GM15510 (cell line): ENCODE measurements around the gene JUND.

ENCODE experiments used
- POLR2A ChIP-seq: IDR thresholded peaks from 3 replicates; pipeline ENCODE4 v1.6.1; 2011; ENCODE audit warnings: borderline replicate concordance; ENCODE audit not compliant: insufficient read length; ENCODE audit errors: extremely low read depth

JUND gene

DNA sequence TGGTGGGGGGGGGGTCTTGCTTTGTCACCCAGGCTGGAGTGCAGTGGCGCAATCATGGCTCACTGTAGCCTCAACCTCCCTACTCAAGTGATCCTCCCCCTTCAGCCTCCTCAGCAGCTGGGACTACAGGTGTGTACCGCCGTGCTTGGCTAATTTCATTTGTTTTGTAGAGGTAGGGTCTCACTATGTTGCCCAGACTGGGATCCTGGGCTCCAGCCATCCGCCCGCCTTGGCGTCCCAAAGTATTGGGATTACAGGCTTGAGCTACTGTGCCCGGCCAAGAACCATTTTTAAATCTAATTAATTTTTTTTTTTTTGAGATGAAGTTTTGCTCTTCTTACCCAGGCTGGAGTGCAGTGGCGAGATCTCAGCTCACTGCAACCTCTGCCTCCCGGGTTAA is 18.2 kb upstream of the JUND start:
- TF ChIP-seq POLR2A, result no peak

DNA sequence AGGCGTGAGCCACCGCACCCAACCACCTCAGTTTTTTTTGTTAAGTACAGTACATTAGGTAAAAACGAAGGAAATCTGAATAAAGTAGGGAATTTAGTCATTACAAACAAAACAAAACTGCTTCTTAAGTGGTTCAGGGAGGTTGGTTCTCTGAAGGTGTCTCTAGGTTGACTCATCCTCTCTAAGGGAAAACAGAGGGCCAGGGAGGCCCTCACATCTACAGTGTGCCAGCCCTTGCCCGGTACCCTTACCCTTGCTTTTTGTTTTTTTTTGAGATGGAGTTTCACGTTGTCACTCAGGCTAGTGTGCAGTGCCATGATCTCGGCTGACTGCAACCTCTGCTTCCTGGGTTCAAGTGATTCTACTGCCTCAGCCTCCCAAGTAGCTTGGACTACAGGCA is 17.2 kb upstream of the JUND start:
- TF ChIP-seq POLR2A, result no peak

DNA sequence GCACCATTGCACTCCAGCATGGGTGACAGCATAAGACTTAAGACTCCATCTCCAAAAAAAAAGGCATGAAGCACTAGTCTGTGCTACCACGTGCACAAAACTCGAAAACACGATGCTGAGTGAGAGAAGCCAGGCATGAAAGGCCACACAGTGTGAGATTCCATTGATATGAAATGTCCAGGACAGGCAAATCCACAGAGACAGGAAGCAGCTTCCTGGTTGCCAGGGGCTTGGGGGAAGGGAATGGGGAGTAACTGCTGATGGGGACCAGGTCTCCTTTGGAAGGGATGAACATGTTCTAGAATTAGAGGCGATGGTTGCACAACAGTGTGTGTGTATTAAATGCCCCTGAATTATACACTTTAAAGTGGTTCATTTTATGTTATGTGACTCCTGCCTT is 15.9 kb upstream of the JUND start:
- no peak for TF ChIP-seq POLR2A

DNA sequence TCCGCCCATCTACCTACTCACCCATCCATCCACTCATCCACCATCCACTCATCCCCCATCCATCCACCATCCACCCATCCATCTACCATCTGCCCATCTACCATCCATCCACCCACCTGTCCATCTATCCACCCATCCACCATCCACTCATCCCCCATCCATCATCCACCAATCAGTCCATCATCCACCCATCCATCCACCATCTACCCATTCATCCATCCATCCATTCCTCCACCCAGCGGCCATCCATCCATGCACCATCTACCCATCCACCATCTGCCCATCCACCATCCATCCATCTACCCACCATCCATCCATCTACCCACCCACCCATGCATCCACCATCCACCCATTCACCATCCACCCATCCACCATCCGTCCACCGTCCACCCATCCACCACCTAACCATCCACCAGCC is 13.6 kb upstream of the JUND start:
- TF ChIP-seq POLR2A, result no peak

DNA sequence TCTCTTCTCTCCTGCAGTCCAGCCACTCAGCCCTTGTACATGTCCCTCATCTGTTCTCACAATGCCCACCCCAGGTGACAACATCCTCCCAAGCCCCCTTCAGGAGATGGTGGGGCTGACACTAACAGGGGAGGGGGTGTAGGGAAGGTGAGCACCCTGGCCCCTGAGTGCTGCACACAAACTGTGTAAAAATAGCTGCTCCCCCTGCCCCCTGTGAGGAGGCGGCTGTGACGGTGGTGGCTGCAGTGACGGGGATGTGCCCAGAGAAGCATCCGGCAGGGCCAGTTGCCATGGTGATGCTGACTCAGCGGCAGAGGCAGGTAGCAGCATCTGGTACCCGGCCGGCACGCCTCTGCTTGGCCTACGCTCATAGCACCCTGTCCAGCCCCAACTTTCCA is 13.0 kb upstream of the JUND start:
- no peak for TF ChIP-seq POLR2A

DNA sequence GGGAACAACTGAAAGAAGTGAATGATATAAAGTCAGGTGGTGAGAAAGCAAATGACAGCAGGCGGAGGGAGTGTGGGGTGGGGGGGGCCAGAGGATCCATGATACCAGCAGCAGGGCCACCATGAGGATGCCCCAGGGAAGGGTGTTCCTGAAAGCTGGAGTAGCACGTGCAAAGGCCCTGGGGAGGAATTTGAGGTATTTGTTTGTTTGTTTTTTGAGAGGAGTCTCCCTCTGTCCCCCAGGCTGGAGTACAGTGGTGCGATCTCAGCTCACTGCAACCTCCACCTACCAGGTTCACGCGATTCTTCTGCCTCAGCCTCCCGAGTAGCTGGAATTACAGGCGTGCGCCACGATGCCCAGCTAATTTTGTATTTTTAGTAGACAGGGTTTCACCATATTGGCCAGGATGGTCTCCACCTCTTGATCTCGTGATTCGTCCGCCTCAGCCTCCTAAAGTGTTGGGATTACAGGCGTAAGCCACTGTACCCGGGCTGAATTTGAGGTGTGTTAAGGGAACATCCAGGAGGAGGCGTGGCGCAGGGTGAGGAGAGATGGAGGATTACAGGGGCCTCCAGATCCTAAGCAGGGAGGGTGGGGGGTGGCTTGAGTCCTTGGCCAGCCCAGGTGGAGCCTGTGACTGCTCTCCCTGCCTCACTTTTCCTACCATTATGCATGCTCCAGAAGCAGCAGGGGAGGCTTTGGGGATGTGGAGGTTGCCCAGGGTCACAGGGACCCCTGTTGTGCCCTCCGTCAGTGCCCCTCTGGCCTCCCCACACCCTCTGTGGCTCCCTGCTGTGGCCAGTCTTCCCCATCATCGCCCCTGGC is 12.4 kb upstream of the JUND start:
- TF ChIP-seq POLR2A, result no peak

DNA sequence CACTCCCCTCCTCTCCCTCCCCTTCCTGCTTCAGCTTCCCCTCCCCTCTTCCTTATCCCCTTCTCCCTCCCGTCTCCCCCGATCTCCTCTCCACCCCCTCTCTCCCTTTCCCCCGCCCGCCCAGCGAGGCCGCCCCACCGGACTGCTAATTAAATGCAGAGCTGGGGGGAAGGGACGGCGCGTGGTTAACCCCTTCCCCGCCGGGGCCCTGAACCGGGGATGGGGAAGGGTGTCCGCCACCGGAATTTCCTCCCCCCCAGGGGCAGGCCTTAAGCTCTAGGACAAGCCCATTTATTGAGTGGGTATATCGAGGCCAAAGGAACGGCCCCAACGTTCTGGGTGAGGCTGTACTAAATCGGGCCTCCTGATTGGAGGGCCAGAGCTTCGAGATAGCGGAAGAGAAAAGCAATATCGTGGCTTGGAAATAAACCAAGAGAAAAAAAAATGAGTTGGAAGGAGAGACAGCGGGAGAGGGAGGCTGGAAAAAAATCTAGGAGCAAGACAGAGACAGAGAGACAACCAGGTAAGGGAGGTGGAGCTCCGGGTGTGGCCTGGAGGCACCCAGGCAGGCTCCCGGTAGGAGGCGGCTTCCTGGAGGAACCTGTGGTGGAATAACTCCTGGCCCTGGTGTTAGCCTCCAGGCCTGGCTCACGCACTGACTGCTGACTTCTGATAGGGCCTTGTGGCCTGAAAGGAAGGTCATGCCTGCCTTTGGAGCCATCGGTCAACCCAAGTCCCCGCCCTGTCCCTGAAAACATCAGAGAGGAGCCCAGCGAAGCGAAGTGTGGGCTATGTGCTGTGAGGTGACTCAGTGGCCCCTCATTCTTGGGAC is 11.6 kb upstream of the JUND start:
- peak; percentile 33 for TF ChIP-seq POLR2A

DNA sequence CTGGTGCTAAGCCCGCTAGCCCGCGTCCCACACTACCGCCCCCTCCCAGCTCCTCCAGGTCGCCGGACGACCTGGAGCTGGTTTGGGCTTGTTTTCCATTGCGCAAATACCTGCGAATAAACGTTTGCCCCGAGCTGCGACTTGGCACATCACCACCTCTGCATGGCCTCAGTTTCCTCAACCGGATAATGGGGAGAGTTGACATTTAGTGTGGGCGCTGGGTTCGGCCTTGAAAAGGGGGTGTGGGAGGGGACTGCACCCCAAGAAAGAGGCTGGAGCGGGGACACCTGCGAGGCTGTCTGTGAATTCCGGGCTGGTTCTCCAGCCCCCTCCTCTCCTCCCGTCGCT is 11.0 kb upstream of the JUND start:
- TF ChIP-seq POLR2A, result no peak

DNA sequence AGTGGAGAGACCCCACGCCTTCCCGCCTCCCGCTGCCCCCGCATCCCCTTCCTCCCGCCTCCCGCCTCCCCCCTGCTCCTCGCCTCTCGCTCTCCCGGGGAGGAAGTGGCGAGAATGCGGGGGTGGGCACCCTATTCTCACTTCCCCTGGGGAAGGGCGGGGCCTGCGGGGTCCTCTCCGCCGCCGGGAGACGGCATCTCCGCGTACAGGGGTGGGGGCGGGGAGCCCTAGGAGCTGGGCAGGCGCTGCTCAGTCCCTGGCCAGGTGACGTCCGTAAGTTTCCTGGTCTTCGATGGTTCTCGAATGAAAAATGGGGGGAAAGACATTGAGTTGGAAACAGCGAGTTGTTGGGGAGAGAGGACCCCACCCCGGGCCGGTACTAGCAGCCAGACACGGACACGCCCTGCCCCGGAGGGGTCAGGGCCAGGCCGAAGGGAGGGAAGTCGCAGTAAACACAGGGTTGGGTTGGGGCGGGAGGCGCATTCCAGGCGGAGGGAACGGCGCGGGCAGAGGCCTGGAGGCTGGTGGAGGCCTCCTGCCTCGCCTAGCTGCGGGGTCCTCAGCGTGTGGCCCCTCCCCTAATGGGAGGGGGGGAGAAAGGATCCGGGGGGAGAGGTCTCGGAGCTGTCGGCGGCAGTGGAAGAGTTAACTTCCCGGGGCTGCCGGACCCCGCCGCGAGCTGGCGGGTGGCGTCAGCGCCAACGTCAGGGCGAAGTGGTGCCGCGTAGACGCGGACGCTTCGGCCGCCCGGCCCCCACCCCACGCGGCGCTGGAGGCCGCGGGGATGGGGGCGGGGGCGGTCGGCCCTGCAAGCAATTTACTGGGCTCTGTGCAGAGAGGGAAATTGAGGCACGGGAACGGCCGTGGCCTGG is 10.4 kb upstream of the JUND start:
- peak; percentile 43 for TF ChIP-seq POLR2A

DNA sequence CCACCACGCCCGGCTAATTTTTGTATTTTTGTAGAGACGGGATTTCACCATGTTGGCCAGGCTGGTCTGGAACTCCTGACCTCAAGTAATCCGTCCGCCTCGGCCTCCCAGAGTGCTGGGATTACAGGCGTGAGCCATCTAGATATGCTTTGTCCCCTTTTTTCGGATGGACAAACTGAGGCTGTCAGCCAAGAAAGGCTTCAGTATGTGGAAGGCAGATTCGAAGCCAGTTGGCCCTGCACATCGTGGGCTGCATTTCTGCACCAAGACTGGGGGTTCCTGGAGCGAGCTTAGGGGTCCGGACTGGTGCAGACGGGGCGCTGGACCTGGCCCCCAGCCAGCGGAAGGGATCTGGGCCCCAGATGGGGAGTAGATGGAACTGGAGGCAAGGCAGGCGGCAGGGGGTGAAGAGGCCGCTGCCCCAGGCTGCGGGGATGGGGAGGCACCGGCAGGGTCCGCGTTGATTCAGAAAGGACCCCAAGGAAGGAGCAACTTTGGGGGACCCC is 9.7 kb upstream of the JUND start:
- TF ChIP-seq POLR2A, result no peak

DNA sequence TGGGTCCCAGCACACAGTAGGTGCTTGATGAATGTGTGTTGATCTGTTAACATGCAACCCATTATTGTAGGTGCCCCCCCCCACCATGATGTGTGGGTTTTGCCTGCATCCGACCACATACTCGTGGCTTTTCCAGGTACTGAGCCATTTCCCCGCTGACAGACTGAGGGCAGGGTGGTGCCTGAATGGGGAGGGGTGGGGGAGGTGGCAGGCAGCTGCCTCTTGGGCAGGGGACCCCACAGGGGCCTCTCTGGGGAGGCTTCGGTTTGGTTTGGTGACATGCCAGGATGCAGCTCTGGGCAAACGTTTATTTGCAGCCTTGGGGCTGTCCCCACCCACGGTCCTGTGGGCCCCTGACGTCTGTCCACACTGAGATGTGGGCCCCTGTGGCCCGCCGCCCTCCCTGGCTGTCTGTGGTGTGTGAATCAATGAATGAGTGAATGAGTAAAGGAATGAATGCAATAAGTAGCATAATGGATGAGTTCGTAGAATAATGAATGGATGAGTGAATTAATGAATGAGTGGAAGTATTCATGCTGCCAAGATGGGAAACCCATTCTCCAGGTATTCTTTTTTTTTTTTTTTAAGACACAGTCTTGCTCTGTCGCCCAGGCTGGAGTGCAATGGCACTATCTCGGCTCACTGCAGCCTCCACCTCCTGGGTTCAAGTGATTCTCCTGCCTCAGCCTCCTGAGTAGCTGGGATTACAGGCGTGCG is 9.0 kb upstream of the JUND start:
- TF ChIP-seq POLR2A, result no peak

DNA sequence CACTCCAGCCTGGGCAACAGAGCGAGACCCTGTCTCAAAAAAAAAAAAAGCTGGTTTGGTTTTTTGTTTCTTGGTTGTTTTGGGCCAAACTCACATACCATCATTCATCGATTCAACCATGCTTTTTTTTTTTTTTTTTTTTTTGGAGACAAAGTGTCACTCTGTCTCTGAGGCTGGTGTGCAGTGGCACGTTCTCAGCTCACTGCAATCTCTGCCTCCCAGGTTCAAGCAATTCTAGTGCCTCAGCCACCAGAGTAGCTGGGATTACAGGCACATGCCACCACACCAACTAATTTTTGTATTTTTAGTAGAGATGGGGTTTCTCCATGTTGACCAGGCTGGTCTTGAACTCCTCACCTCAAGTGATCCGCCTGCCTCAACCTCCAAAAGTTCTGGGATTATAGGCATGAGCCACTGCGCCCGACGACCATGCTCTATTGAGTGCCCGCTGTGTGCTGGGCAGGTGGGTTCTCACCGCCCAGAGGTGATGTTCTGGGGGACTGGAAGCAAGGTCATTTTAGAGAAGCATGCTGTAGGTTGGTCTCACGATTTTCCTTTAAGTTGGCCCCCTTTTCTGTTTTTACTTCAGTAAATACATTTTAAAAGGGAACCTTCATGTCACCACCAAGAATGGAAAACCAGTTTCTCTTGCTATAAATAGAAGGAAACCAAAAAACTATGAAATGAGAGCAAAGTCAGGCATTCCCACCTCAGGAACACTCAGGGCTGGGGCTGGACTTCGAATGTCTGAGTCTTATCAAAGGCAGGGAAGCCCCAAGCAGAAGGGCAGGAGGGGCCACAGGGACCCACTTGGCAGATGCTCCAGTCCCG is 8.3 kb upstream of the JUND start:
- no peak for TF ChIP-seq POLR2A

DNA sequence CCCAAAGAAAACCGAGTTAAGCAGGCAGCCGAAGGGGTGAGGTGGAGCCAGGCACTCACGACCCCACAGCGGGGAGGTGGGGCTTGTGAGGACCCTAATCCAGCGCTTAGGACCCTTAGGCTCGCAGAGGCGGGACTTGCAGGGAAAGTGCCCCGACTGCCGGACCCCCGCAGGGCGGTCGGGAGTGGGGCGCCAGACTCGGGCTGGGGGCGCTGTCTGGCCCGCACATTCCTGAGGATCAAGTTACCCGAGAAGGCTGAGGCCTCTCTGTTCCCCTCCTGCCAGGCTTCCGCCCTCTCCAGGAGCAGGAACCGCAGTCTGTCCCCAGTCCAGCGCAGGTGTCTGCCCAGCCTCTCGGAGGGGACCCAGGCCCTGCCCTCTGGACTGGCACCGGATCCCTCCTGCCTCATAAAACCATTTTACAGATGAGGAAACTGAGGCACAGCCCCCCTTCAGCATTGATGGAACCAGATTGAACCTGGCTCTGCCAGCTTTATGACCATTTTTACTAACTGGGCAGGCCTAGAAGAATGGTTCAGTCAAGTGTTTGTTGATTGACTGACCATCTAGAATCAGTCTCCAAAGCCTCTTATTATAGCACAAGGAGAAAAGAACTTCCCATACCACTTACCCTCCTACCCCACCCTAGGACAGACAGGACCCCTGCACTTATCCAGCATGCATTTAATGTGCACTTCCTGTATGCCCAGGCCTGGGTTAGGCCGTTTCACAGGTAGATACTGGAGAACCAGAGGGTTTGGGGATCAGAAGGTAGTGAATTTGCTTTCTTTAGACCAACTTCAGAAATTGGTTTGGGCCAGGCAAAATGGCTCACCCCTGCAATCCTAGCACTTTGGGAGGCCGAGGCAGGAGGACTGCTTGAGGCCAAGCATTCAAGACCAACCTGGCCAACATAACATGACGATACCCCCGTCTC is 6.7 kb upstream of the JUND start:
- no peak for TF ChIP-seq POLR2A

DNA sequence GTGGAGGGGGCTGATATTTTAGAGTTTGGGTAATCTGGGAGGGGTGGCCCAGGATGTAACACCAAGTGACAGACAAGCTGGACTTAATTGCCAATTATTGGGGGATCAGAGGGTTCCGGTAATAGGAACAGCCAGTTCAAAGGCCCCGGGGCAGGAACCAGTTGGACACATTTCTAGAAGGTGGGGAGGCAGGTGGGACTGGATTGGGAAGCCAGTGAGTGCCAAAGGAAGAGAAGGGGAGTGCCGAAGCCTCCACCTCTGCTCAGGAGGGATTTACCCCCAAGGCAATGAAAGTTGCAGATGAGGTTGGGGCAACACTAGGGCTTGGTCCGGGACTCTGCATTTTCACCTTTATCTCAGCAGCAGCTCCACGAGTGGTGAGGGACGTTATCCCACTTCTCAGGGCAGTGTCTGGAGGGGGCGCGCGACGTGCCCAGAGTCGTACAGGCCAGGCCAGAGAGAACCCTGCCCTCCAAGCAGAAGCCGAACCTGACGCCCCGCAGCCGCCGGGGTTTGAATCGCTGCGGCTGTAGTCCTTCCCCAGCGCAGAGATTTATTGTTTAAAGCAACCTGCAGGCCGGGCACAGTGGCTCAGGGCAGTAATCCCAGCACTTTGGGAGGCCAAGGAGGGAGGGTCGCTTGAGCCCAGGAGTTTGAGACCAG is 5.7 kb upstream of the JUND start:
- no peak for TF ChIP-seq POLR2A
